ENCODE data around the gene CALML6.

Gene CALML6

GRCh38 chr1:1965546-1965945 is 50.5 kb downstream of the CALML6 start:
- no peak for DNase-seq (ENCODE audit: low read depth)

- DNase-seq (ENCODE audit: low read depth): no peak
Measured at GRCh38 chr1:1966071-1966740, 51.1 kb downstream of the CALML6 start.
